ENCODE measurements around the gene RAB1B. TPM values are rescaled to one million over a fixed set of nuclear protein-coding genes. Genes with fewer than 3 reads are reported as not detected.

Gene RAB1B
- total RNA-seq, 1 donor from 2014 or later: 120 TPM

GRCh38 chr11:66291706-66292542, 23.5 kb downstream of the RAB1B start, which contains the start of gene TMEM151A:
TMEM151A (plus strand) TSS chr11:66291894; CDS start chr11:66292014, 120 bp downstream.
- H3K27ac ChIP-seq (ENCODE audit: low read depth, low read length): no peak within 1 kb of the TSS
- TF ChIP-seq EZH2 (IDR thresholded peaks at IDR 0.05; ENCODE audit: insufficient read depth, low read length): peak; percentile 87
- TF ChIP-seq CTCF (IDR thresholded peaks at IDR 0.05; ENCODE audit: insufficient read depth, low read depth, low read length): no peak
- Mint-ChIP-seq H3K27ac (ENCODE audit: unreplicated experiment) (no peak within 1 kb of the TSS), H3K36me3 (ENCODE audit: low read depth, unreplicated experiment) (peaks cover 6% of the 10 kb centered on the region), H3K4me3 (ENCODE audit: unreplicated experiment) (peak within 1 kb of the TSS; percentile 90), H3K4me1 (ENCODE audit: low read depth, unreplicated experiment) (peaks cover 13% of the 10 kb centered on the region), H3K27me3 (ENCODE audit: low read depth, unreplicated experiment) (peaks cover 29% of the 10 kb centered on the region), H3K9me3 (ENCODE audit: unreplicated experiment) (no peaks in the 10 kb centered on the region)
- peak within 1 kb of the TSS; percentile 54 for H3K4me2 ChIP-seq (ENCODE audit: low read length)
- peaks cover 21% of the 10 kb centered on the region for H3K4me1 ChIP-seq (ENCODE audit: insufficient read depth, low read length)
- no peak within 1 kb of the TSS for H3K9ac ChIP-seq (ENCODE audit: low read length)
- FAIRE-seq (no peak), DNase-seq (ENCODE audit: low read depth) (no peak)
- peaks cover 2% of the 10 kb centered on the region for H3K36me3 ChIP-seq (ENCODE audit: insufficient read depth, low read length)
- no peak within 1 kb of the TSS for H2AFZ ChIP-seq (ENCODE audit: low read depth, low read length)
- peaks cover 24% of the 10 kb centered on the region for H3K27me3 ChIP-seq (ENCODE audit: insufficient read depth, low read length)
- H3K79me2 ChIP-seq (ENCODE audit: insufficient read depth, low read length): peaks cover 18% of the 10 kb centered on the region
- peaks cover 5% of the 10 kb centered on the region for H4K20me1 ChIP-seq (ENCODE audit: insufficient read depth, low read length)
- H3K9me3 ChIP-seq (ENCODE audit: insufficient read depth, low read depth, low read length): no peaks in the 10 kb centered on the region
- no peak within 1 kb of the TSS for H3K4me3 ChIP-seq (ENCODE audit: insufficient read depth, low read depth, low read length)

GRCh38 chr11:66292543-66293332, 24.3 kb downstream of the RAB1B start:
- Histone ChIP-seq H3K79me2 (ENCODE audit: insufficient read depth, low read length) (peaks cover 10% of the 10 kb centered on the region), H2AFZ (ENCODE audit: low read depth, low read length) (no peak overlapping the region), H3K9me3 (ENCODE audit: insufficient read depth, low read depth, low read length) (no peaks in the 10 kb centered on the region), H3K4me3 (ENCODE audit: insufficient read depth, low read depth, low read length) (no peak overlapping the region), H4K20me1 (ENCODE audit: insufficient read depth, low read length) (no peaks in the 10 kb centered on the region), H3K4me1 (ENCODE audit: insufficient read depth, low read length) (peaks cover 12% of the 10 kb centered on the region), H3K36me3 (ENCODE audit: insufficient read depth, low read length) (no peaks in the 10 kb centered on the region), H3K27ac (ENCODE audit: low read depth, low read length) (no peak overlapping the region), H3K9ac (ENCODE audit: low read length) (no peak overlapping the region), H3K4me2 (ENCODE audit: low read length) (peak overlapping the region; percentile 54), H3K27me3 (ENCODE audit: insufficient read depth, low read length) (peaks cover 31% of the 10 kb centered on the region)
- peak; percentile 12 for TF ChIP-seq EZH2 (IDR thresholded peaks at IDR 0.05; ENCODE audit: insufficient read depth, low read length)
- no peak for TF ChIP-seq CTCF (IDR thresholded peaks at IDR 0.05; ENCODE audit: insufficient read depth, low read depth, low read length)
- DNase-seq (ENCODE audit: low read depth) (no peak), FAIRE-seq (no peak)
- peaks cover 10% of the 10 kb centered on the region for H3K4me1 Mint-ChIP-seq (ENCODE audit: low read depth, unreplicated experiment)
- no peak overlapping the region for H3K27ac Mint-ChIP-seq (ENCODE audit: unreplicated experiment)
- no peaks in the 10 kb centered on the region for H3K9me3 Mint-ChIP-seq (ENCODE audit: unreplicated experiment)
- peaks cover 36% of the 10 kb centered on the region for H3K27me3 Mint-ChIP-seq (ENCODE audit: low read depth, unreplicated experiment)
- peak overlapping the region; percentile 80 for H3K4me3 Mint-ChIP-seq (ENCODE audit: unreplicated experiment)
- H3K36me3 Mint-ChIP-seq (ENCODE audit: low read depth, unreplicated experiment): peaks cover 6% of the 10 kb centered on the region

Data from astrocyte (in vitro differentiated cells and primary cell).